Gastrocnemius medialis (tissue), 4 donors: ENCODE data around the gene ASCC1. TPM values are rescaled to one million over a fixed set of nuclear protein-coding genes. Genes with fewer than 3 reads are reported as not detected.

Experiments
- ATAC-seq, 2 donors: fragments of 150-250 bp; one replicate each; pipeline ENCODE4 v1.9.1; 2016
- DNase-seq, 2 donors: peaks; one replicate each; pipeline ENCODE4 v3.0.0-alpha.2; 2019
- H3K27ac ChIP-seq, 4 donors: fragments of 200-600 bp; sonication (generic); 1 replicate in 1 of 4; 2 replicates in 3 of 4; pipeline ENCODE4 v1.5.1; 2016 to 2018; ENCODE audit warnings: mild to moderate bottlenecking in 2 of 4, moderate library complexity in 1 of 4
- H3K27me3 ChIP-seq, 3 donors: fragments of 200-600 bp; sonication (generic) in 2 of 3; 1 replicate in 1 of 3; 2 replicates in 2 of 3; pipeline versions ENCODE4 v1.5.1 to v1.6.0; 2016 to 2019; ENCODE audit warnings: mild to moderate bottlenecking in 1 of 3, moderate library complexity in 1 of 3
- H3K36me3 ChIP-seq, 2 donors: fragments of 200-600 bp; sonication (generic) in 1 of 2; one replicate each; pipeline ENCODE4 v1.5.1; 2017 to 2018
- H3K4me1 ChIP-seq, 2 donors: fragments of 200-600 bp; sonication (generic) in 1 of 2; one replicate each; pipeline ENCODE4 v1.5.1; 2016 to 2017; ENCODE audit warnings: mild to moderate bottlenecking in 2 of 2
- H3K4me3 ChIP-seq, 4 donors: fragments of 200-600 bp; sonication (generic) in 3 of 4; 1 replicate in 1 of 4; 2 replicates in 3 of 4; pipeline ENCODE4 v1.5.1; 2016 to 2019; ENCODE audit warnings: mild to moderate bottlenecking in 2 of 4
- H3K9me3 ChIP-seq, 3 donors: fragments of 200-600 bp; sonication (generic) in 2 of 3; 1 replicate in 1 of 3; 2 replicates in 2 of 3; pipeline ENCODE4 v1.5.1; 2016 to 2019
- CTCF ChIP-seq, 5 experiments: fragments of 450-650 bp in 3 of 5; fragments of 200-600 bp in 2 of 5; sonication (generic) in 2 of 5; IDR thresholded peaks in 4 of 5; conservative IDR thresholded peaks in 1 of 5; 1 replicate in 4 of 5; 2 replicates in 1 of 5; pipeline ENCODE4 v1.5.1; 2016 to 2019; ENCODE audit warnings: antibody characterized with exemption in 5 of 5, mild to moderate bottlenecking in 3 of 5, moderate library complexity in 3 of 5
- POLR2A ChIP-seq, 2 donors: fragments of 450-650 bp; IDR thresholded peaks; one replicate each; pipeline ENCODE4 v1.6.1; 2017; ENCODE audit warnings: antibody characterized with exemption in 2 of 2, mild to moderate bottlenecking in 2 of 2, moderate library complexity in 2 of 2
- in situ Hi-C, 4 donors: fragments of 200-750 bp; cut with MboI; loops; one replicate each; pipeline versions ENCODE4 v1.15.0 to v1.8.0; 2017; ENCODE audit warnings: low sequenced_read_pairs in 4 of 4
- intact Hi-C: fragments of 100-400 bp; cut with DNase I; formaldehyde crosslinking; loops from one replicate; pipeline ENCODE4 v1.15.1; 2023; ENCODE audit warnings: low total_unique reads
- total RNA-seq, 4 donors: library from RNA; depleted of rRNA; stranded (reverse); fragments of >200 nt; gene quantifications; one replicate each; pipeline versions ENCODE4 v1.1.0 to v1.2.3, GENCODE V29; 2016

ASCC1 gene
- total RNA-seq, 4 donors from 2014 or later, result 26.1 to 31.1 (median 29.6) TPM

GRCh38 chr10:72098301-72098835, 117.7 kb downstream of the ASCC1 start:
- intact Hi-C loops, result no loop called here
- DNase-seq, result no peak
- no peak overlapping the region for H3K4me3 ChIP-seq
- ATAC-seq, result no peak
- no peaks in the 10 kb centered on the region for H3K9me3 ChIP-seq
- peaks cover 0 to 38% of the 10 kb centered on the region in 2 donors for H3K36me3 ChIP-seq
- no peak for TF ChIP-seq CTCF (IDR thresholded peaks at IDR 0.05 in 4 of 5, conservative IDR thresholded peaks at IDR 0.05 in 1 of 5)
- no peak for TF ChIP-seq POLR2A (IDR thresholded peaks at IDR 0.05)
- H3K27ac ChIP-seq, result no peak overlapping the region
- H3K4me1 ChIP-seq, result no peaks in the 10 kb centered on the region
- in situ Hi-C loops, result no loop called here
- no peaks in the 10 kb centered on the region for H3K27me3 ChIP-seq

GRCh38 chr10:72097448-72098300, 118.4 kb downstream of the ASCC1 start:
- intact Hi-C loops (no loop called here), in situ Hi-C loops (no loop called here)
- TF ChIP-seq POLR2A (IDR thresholded peaks at IDR 0.05) (no peak), CTCF (IDR thresholded peaks at IDR 0.05 in 4 of 5, conservative IDR thresholded peaks at IDR 0.05 in 1 of 5) (no peak)
- ATAC-seq (no peak), DNase-seq (no peak)
- no peak overlapping the region for H3K27ac ChIP-seq
- H3K9me3 ChIP-seq, result no peaks in the 10 kb centered on the region
- H3K4me3 ChIP-seq, result no peak overlapping the region
- H3K4me1 ChIP-seq, result no peaks in the 10 kb centered on the region
- H3K36me3 ChIP-seq, result peaks cover 0 to 36% of the 10 kb centered on the region in 2 donors
- no peaks in the 10 kb centered on the region for H3K27me3 ChIP-seq

- ATAC-seq (no peak), DNase-seq (no peak)
- in situ Hi-C loops, result no loop called here
- Histone ChIP-seq H3K9me3 (no peaks in the 10 kb centered on the region), H3K27me3 (peaks cover 0 to 4% (median 0%) of the 10 kb centered on the region in 3 donors), H3K36me3 (peaks cover 0 to 23% of the 10 kb centered on the region in 2 donors), H3K4me1 (no peaks in the 10 kb centered on the region), H3K4me3 (no peak overlapping the region), H3K27ac (no peak overlapping the region)
- no peak for TF ChIP-seq POLR2A (IDR thresholded peaks at IDR 0.05)
- no peak for TF ChIP-seq CTCF (IDR thresholded peaks at IDR 0.05 in 4 of 5, conservative IDR thresholded peaks at IDR 0.05 in 1 of 5)
- intact Hi-C loops, result no loop called here
These were observed 119.7 kb downstream of the ASCC1 start for GRCh38 chr10:72096115-72097000.

- Histone ChIP-seq H3K9me3 (no peaks in the 10 kb centered on the region), H3K27ac (no peak overlapping the region), H3K4me3 (no peak overlapping the region), H3K36me3 (peaks cover 0 to 19% of the 10 kb centered on the region in 2 donors), H3K4me1 (no peaks in the 10 kb centered on the region), H3K27me3 (peaks cover 4 to 15% (median 11%) of the 10 kb centered on the region in 3 donors)
- TF ChIP-seq CTCF (IDR thresholded peaks at IDR 0.05 in 4 of 5, conservative IDR thresholded peaks at IDR 0.05 in 1 of 5), result no peak
- TF ChIP-seq POLR2A (IDR thresholded peaks at IDR 0.05), result no peak
- in situ Hi-C loops (no loop called here), intact Hi-C loops (no loop called here)
- no peak for DNase-seq
- ATAC-seq, result no peak
These were observed 120.9 kb downstream of the ASCC1 start for GRCh38 chr10:72095195-72095594.
